SJCRH30 (cell line): ENCODE measurements around the gene MDN1. TPM values are rescaled to one million over a fixed set of nuclear protein-coding genes. Genes with fewer than 3 reads are reported as not detected.

Source experiments
- DNase-seq, 2 experiments: peaks; one replicate each; pipeline ENCODE4 v3.0.0-alpha.2; 2015 to 2020
- H3K27ac ChIP-seq: fragments of 250-450 bp; sonication (Bioruptor Pico); 2 replicates; pipeline ENCODE4 v1.5.1; 2020; ENCODE audit warnings: mild to moderate bottlenecking, moderate library complexity
- H3K27me3 ChIP-seq: fragments of 250-450 bp; sonication (Bioruptor Pico); 2 replicates; pipeline ENCODE4 v1.5.1; 2020; ENCODE audit warnings: mild to moderate bottlenecking, moderate library complexity
- H3K36me3 ChIP-seq: fragments of 250-450 bp; sonication (Bioruptor Pico); 2 replicates; pipeline ENCODE4 v1.5.1; 2020; ENCODE audit warnings: mild to moderate bottlenecking, moderate library complexity
- H3K4me1 ChIP-seq: fragments of 250-450 bp; sonication (Bioruptor Pico); 2 replicates; pipeline ENCODE4 v1.5.1; 2020; ENCODE audit warnings: mild to moderate bottlenecking, moderate library complexity
- H3K4me3 ChIP-seq: fragments of 250-450 bp; sonication (Bioruptor Pico); 2 replicates; pipeline ENCODE4 v1.5.1; 2020; ENCODE audit warnings: mild to moderate bottlenecking, moderate library complexity
- H3K9me3 ChIP-seq: fragments of 250-450 bp; sonication (Bioruptor Pico); replicated peaks from 2 replicates; pipeline ENCODE4 v1.5.1; 2020; ENCODE audit warnings: mild to moderate bottlenecking, moderate library complexity
- total RNA-seq: library from RNA; depleted of rRNA; stranded (reverse); fragments of >200 nt; shearing (Covaris generic); gene quantifications from 2 replicates; pipeline ENCODE4 v1.2.3, GENCODE V29; 2014

Gene MDN1
- total RNA-seq, 1 experiment from 2014 or later = 48.6 TPM

GRCh38 chr6:89707766-89708165 is 111.8 kb downstream of the MDN1 start:
- H3K4me3 ChIP-seq = no peak overlapping the region
- no peaks in the 10 kb centered on the region for H3K9me3 ChIP-seq
- H3K27ac ChIP-seq = no peak overlapping the region
- peaks cover 24% of the 10 kb centered on the region for H3K4me1 ChIP-seq
- no peak for DNase-seq
- no peaks in the 10 kb centered on the region for H3K27me3 ChIP-seq
- H3K36me3 ChIP-seq = peaks cover 69% of the 10 kb centered on the region

DNA sequence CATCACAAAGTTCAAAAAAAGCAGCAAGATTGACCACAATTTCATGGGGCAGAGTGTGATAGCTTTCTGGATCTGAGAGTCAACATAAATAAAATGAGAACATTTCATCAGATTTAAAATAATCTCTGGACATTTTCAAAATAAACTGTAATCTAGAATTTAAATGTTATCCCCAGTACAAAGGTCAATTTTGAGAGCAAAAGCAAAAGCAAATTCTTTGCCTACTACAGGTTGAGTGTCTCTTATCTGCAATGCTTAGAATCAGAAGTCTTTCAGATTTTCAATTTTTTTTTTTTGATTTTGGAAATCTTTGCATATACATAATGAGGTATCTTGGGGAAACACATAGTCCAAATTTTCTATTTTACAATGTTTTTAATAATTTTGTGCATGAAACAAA is 113.5 kb downstream of the MDN1 start:
- peaks cover 75% of the 10 kb centered on the region for H3K36me3 ChIP-seq
- H3K4me3 ChIP-seq = no peak overlapping the region
- H3K9me3 ChIP-seq = no peaks in the 10 kb centered on the region
- no peak for DNase-seq
- H3K4me1 ChIP-seq = peaks cover 11% of the 10 kb centered on the region
- H3K27me3 ChIP-seq = no peaks in the 10 kb centered on the region
- H3K27ac ChIP-seq = no peak overlapping the region

- Histone ChIP-seq H3K36me3 (peaks cover 78% of the 10 kb centered on the region), H3K9me3 (no peaks in the 10 kb centered on the region), H3K4me3 (no peak overlapping the region), H3K27ac (no peak overlapping the region), H3K4me1 (peaks cover under 1% of the 10 kb centered on the region; the same call in 1 of the 2 replicates), H3K27me3 (no peaks in the 10 kb centered on the region)
- no peak for DNase-seq
Measured at GRCh38 chr6:89703292-89703691, 116.3 kb downstream of the MDN1 start.

GRCh38 chr6:89702349-89702748 is 117.2 kb downstream of the MDN1 start:
- Histone ChIP-seq H3K9me3 (no peaks in the 10 kb centered on the region), H3K36me3 (peaks cover 79% of the 10 kb centered on the region), H3K4me1 (no peaks in the 10 kb centered on the region), H3K27me3 (no peaks in the 10 kb centered on the region), H3K4me3 (no peak overlapping the region), H3K27ac (no peak overlapping the region)
- DNase-seq = no peak

GRCh38 chr6:89695667-89696066 is 123.9 kb downstream of the MDN1 start:
- H3K9me3 ChIP-seq = no peaks in the 10 kb centered on the region
- no peaks in the 10 kb centered on the region for H3K4me1 ChIP-seq
- no peaks in the 10 kb centered on the region for H3K27me3 ChIP-seq
- peaks cover 75% of the 10 kb centered on the region for H3K36me3 ChIP-seq
- no peak overlapping the region for H3K4me3 ChIP-seq
- DNase-seq = no peak
- H3K27ac ChIP-seq = no peak overlapping the region

GRCh38 chr6:89694428-89694827 is 125.2 kb downstream of the MDN1 start:
- Histone ChIP-seq H3K4me1 (no peaks in the 10 kb centered on the region), H3K36me3 (peaks cover 80% of the 10 kb centered on the region), H3K4me3 (no peak overlapping the region), H3K27me3 (no peaks in the 10 kb centered on the region), H3K27ac (no peak overlapping the region), H3K9me3 (no peaks in the 10 kb centered on the region)
- DNase-seq = no peak

GRCh38 chr6:89693207-89693606 is 126.4 kb downstream of the MDN1 start:
- Histone ChIP-seq H3K4me1 (no peaks in the 10 kb centered on the region), H3K4me3 (no peak overlapping the region), H3K36me3 (peaks cover 78% of the 10 kb centered on the region), H3K9me3 (no peaks in the 10 kb centered on the region), H3K27me3 (no peaks in the 10 kb centered on the region), H3K27ac (no peak overlapping the region)
- no peak for DNase-seq

DNA sequence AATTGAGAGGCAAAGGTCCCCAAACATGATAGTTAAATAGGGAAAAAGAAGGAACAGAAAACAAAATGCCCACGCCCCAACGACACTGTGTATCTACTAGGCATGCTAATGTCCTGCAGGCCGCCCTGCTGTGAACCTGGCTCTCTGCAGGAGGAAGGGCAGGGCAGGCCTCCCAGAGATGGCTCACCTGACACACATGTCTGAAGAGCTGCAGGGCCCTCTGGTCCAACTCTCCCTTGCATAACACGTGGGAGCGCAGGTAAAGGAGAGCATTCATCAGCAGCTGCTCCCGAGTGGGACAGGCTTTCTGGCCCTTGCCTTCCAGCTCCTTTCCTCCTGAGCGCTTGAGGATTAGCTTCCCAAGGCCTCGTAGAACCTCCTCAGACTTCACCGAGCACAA is 127.3 kb downstream of the MDN1 start:
- no peaks in the 10 kb centered on the region for H3K9me3 ChIP-seq
- DNase-seq = no peak
- peaks cover 78% of the 10 kb centered on the region for H3K36me3 ChIP-seq
- H3K4me3 ChIP-seq = no peak overlapping the region
- H3K4me1 ChIP-seq = no peaks in the 10 kb centered on the region
- H3K27me3 ChIP-seq = no peaks in the 10 kb centered on the region
- H3K27ac ChIP-seq = no peak overlapping the region

DNA sequence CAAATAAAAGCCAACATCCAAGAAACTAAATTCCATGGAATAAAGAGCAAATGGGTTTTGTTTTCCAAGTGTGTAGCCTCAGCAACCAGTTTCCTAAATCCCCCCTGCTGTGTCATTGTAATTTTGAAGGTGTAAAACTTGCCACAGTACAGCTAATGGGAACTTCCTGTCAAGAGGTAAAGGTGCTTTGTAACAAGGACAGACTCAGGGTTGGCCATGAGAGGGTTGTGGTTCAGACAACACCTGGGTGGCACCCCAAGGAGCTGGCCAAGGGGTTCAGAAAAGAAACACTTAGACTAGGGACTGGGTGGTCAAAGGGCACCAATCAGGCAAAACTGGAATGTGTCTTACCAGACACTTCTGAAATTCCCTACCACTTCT is 128.7 kb downstream of the MDN1 start:
- H3K27me3 ChIP-seq = no peaks in the 10 kb centered on the region
- no peaks in the 10 kb centered on the region for H3K4me1 ChIP-seq
- no peak overlapping the region for H3K4me3 ChIP-seq
- H3K9me3 ChIP-seq = no peaks in the 10 kb centered on the region
- no peak for DNase-seq
- peaks cover 80% of the 10 kb centered on the region for H3K36me3 ChIP-seq
- H3K27ac ChIP-seq = no peak overlapping the region

- H3K27me3 ChIP-seq = no peaks in the 10 kb centered on the region
- H3K9me3 ChIP-seq = no peaks in the 10 kb centered on the region
- peaks cover 83% of the 10 kb centered on the region for H3K36me3 ChIP-seq
- H3K4me3 ChIP-seq = no peak overlapping the region
- H3K4me1 ChIP-seq = no peaks in the 10 kb centered on the region
- DNase-seq = no peak
- no peak overlapping the region for H3K27ac ChIP-seq
Measured at GRCh38 chr6:89689732-89690131, 129.9 kb downstream of the MDN1 start.

GRCh38 chr6:89688328-89688727 is 131.3 kb downstream of the MDN1 start:
- Histone ChIP-seq H3K36me3 (peaks cover 86% of the 10 kb centered on the region), H3K27ac (no peak overlapping the region), H3K27me3 (no peaks in the 10 kb centered on the region), H3K4me3 (no peak overlapping the region), H3K9me3 (no peaks in the 10 kb centered on the region), H3K4me1 (no peaks in the 10 kb centered on the region)
- no peak for DNase-seq

- H3K4me1 ChIP-seq = no peaks in the 10 kb centered on the region
- H3K36me3 ChIP-seq = peaks cover 82% of the 10 kb centered on the region
- no peaks in the 10 kb centered on the region for H3K27me3 ChIP-seq
- no peak overlapping the region for H3K4me3 ChIP-seq
- DNase-seq = no peak
- H3K9me3 ChIP-seq = no peaks in the 10 kb centered on the region
- H3K27ac ChIP-seq = no peak overlapping the region
Measured at GRCh38 chr6:89685311-89685710, 134.3 kb downstream of the MDN1 start.

DNA sequence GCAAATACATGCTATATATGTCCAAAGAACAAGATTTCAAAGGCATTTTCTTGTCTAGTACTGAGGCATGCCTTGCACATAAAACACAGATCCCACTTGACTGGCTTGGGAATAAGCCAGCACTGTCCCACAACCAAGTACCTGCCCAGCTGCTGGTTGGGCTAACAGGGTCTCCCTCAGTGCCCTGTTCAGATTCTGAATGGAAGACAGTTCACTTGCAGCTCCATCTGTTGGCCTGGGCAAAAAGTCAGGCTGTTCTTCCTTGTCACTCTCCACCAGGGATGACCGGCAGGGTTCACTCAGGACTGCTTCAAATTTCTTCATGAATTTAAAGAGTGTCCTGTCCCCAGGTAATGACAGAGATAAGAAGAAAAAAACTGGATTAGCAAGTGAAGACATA is 136.6 kb downstream of the MDN1 start:
- Histone ChIP-seq H3K27me3 (no peaks in the 10 kb centered on the region), H3K36me3 (peaks cover 80% of the 10 kb centered on the region), H3K9me3 (no peaks in the 10 kb centered on the region), H3K4me3 (no peak overlapping the region), H3K27ac (no peak overlapping the region), H3K4me1 (no peaks in the 10 kb centered on the region)
- DNase-seq = no peak

DNA sequence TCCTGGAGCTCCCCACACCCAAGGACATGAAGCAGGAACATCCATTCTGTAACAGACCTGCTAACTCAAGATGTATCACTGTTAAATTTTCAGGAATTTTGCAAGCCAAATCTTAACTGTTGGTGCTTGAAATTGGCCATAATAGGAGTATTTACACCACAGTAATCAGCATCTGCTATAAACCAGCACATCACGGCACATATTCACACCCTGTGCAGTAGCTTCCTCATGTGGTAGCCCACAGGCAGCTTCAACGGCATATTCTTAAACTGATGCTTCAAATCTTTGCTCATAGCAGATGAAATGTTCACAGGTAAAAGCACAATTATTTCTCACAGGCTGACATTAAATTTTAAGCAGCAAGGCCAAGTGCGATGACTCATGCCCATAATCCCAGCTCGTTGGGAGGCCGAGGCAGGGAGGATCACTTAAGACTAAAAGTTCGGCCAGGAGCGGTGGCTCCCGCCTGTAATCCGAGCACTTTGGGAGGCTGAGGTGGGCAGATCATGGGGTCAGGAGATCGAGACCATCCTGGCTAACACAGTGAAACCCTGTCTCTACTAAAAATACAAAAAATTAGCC is 137.5 kb downstream of the MDN1 start:
- no peak for DNase-seq
- no peaks in the 10 kb centered on the region for H3K27me3 ChIP-seq
- no peak overlapping the region for H3K27ac ChIP-seq
- no peaks in the 10 kb centered on the region for H3K9me3 ChIP-seq
- no peaks in the 10 kb centered on the region for H3K4me1 ChIP-seq
- peaks cover 81% of the 10 kb centered on the region for H3K36me3 ChIP-seq
- no peak overlapping the region for H3K4me3 ChIP-seq

DNA sequence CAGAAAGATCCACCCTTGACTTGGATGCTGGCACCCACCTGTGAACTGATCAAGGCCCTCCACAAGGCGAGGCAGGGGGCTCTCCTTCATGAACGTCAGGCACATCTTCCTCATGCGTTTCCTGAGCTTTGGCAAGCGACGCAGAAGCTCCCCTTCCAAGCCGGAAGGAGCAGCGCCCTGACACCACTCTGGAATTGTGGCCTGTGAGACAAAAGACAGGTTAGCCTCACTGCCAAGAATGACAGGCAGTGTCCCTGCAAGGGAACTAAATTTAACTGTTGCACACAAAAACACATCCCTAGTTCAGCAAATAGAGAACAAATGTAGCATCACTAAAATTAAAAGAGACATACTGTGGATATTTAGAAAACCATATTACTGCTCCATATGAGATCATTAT is 139.0 kb downstream of the MDN1 start:
- H3K4me3 ChIP-seq = no peak overlapping the region
- no peak for DNase-seq
- no peak overlapping the region for H3K27ac ChIP-seq
- no peaks in the 10 kb centered on the region for H3K27me3 ChIP-seq
- H3K36me3 ChIP-seq = peaks cover 73% of the 10 kb centered on the region
- H3K4me1 ChIP-seq = no peaks in the 10 kb centered on the region
- H3K9me3 ChIP-seq = no peaks in the 10 kb centered on the region

DNA sequence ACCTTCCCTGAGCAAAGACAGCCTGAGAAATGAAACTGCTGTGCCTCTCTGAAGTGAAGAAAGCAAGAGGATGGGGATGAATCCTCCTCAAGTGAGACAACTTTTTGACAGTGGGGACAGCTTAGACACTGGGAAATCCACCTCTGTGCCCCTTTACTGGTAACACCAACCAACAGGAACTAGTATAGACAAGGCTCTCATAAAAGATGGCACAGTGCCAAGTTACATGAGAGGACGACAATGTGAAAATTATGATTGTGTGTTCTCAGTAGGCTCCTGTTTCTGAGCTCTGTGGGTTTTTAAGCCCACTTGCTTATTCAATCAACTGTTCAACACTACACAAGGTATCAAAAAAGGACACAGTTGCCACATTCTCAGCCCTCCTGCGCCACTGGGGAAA is 139.4 kb downstream of the MDN1 start:
- DNase-seq = peak in 1 of 2 experiments; percentile 12
- Histone ChIP-seq H3K27me3 (no peaks in the 10 kb centered on the region), H3K27ac (no peak overlapping the region), H3K4me1 (no peaks in the 10 kb centered on the region), H3K36me3 (peaks cover 74% of the 10 kb centered on the region), H3K9me3 (no peaks in the 10 kb centered on the region), H3K4me3 (no peak overlapping the region)
